ENCODE measurements around the gene TCP11L2.

DNA sequence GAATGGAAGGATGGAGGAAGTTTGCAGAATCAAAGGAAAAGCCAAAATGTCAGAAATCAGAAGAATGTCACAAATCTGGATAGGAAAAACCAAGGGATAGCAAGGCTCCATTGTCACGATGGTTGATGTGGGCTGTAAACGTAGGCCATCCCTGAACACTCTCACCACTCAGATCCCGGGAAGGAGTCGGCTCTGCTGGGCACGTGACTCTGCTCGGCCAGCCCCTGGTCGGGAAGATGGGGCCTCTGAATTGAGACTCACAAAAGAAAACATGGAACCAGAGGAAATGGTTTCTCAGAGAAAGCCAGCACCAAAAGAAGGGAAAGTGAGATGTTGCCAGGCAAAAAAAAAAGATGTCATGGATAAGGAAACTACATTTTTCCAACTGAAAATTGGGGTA is 26.2 kb downstream of the TCP11L2 start:
- TF ChIP-seq, protein P1, sequence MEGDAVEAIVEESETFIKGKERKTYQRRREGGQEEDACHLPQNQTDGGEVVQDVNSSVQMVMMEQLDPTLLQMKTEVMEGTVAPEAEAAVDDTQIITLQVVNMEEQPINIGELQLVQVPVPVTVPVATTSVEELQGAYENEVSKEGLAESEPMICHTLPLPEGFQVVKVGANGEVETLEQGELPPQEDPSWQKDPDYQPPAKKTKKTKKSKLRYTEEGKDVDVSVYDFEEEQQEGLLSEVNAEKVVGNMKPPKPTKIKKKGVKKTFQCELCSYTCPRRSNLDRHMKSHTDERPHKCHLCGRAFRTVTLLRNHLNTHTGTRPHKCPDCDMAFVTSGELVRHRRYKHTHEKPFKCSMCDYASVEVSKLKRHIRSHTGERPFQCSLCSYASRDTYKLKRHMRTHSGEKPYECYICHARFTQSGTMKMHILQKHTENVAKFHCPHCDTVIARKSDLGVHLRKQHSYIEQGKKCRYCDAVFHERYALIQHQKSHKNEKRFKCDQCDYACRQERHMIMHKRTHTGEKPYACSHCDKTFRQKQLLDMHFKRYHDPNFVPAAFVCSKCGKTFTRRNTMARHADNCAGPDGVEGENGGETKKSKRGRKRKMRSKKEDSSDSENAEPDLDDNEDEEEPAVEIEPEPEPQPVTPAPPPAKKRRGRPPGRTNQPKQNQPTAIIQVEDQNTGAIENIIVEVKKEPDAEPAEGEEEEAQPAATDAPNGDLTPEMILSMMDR (IDR thresholded peaks at IDR 0.05; ENCODE audit: control extremely low read depth in 1 of 3, insufficient read depth in 1 of 3, low read depth in 1 of 3, low read length in 3 of 3) = no peak
- TF ChIP-seq CBX8 (IDR thresholded peaks at IDR 0.05; ENCODE audit: borderline replicate concordance, low read depth, low read length) = no peak
